Ovary (tissue), 3 donors: ENCODE results near the gene OR2V2.

Experiments
- CTCF ChIP-seq, 3 donors: fragments of 450-650 bp in 2 of 3; fragments of 200-600 bp in 1 of 3; IDR thresholded peaks; one replicate each; pipeline versions ENCODE4 v1.5.1 to v1.8.0; 2016 to 2022; ENCODE audit warnings: antibody characterized with exemption in 3 of 3, mild to moderate bottlenecking in 1 of 3
- EP300 ChIP-seq: sonication (generic); formaldehyde crosslinking; IDR thresholded peaks from one replicate; pipeline ENCODE4 v1.6.1; 2017; ENCODE audit warnings: antibody characterized with exemption
- POLR2A ChIP-seq: fragments of 450-650 bp; IDR thresholded peaks from one replicate; pipeline ENCODE4 v1.6.1; 2017; ENCODE audit warnings: antibody characterized with exemption, mild to moderate bottlenecking, moderate library complexity
- donor health status: DM: no; HTN: no; CAD: no.

- TF ChIP-seq CTCF (IDR thresholded peaks at IDR 0.05), result no peak
- no peak for TF ChIP-seq POLR2A
- no peak for TF ChIP-seq EP300
Observed at GRCh38 chr5:181167814-181168488, 20.6 kb downstream of the OR2V2 start.
